ENCODE results near the gene PCID2.

The PCID2 gene

DNA sequence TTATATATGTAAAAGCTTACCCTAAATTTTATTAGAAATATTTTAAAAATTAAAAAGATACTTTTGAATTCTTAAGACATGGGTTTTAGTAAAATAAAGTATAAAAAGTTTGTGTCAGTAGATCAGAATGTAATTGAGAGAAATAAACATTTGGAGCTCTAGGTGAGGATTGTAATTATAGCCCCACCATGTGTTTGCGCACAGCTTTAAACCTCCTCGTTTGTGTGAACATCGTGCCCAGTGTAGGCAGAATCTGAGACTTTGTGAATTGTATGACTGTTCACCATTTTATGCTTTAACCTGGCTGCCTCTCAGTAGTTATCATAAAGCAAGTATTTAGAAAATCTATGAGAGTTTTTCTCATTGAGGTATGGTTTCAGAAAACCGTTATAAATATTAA is 30.1 kb upstream of the PCID2 start:
- no peak for TF ChIP-seq CTCF (IDR thresholded peaks at IDR 0.05; ENCODE audit: low read depth, low read length)
- DNase-seq (ENCODE audit: extremely low read depth, low read depth), result no peak

DNA sequence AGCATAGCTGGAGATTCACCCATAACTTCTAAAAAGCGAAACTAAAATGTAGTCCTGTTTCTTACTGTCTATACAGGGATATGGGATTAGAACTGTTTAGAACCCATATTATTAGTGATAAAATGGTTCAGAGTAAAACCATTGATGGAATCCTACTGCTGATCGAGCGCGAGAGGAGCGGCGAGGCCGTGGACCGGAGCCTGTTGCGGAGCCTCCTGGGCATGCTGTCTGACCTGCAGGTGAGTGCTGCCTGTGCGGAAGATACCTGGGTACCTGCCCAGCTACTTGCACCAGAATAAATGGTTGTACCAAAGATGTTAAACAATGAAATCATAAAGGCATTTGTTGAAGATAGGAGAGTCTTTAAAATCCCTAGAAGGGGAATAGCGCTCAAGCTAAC is 24.6 kb upstream of the PCID2 start:
- DNase-seq (ENCODE audit: extremely low read depth, low read depth), result no peak
- TF ChIP-seq CTCF (IDR thresholded peaks at IDR 0.05; ENCODE audit: low read depth, low read length), result no peak

DNA sequence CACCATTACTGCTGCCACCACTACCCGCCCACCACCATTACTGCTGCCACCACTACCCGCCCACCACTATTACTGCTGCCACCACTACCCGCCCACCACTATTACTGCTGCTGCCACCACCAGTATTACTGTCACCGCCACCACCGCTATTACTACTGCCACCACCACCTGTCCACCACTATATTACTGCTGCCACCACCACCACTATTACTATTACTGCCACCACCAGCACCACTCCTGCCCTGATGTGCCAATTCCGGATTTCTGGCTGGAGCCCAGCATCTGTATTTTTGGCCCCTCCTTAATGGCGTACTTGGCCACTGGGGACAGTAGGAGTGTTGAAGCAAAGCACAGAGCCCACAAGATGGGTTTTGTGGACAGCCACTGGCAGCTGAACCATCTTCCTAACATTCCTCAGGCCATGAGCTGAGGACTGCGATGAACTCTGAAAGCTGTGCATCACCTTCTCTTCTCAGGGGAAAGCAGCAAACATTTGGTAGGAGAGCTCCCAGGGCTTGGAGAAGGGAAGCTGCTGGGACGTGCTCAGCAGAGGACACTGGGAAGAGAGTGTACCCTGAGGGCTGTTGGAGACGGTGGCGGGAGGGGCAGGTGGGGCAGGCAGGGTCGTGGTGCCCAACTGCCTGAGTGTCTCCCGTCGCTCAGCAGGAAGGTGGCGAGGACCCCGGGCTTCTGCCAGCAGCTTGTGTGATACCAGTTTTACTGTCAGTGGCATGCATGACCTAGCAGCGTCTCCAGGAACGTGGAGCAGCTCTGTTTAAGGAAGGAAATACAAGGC is 23.9 kb upstream of the PCID2 start:
- TF ChIP-seq CTCF (IDR thresholded peaks at IDR 0.05; ENCODE audit: low read depth, low read length), result no peak
- DNase-seq (ENCODE audit: extremely low read depth, low read depth), result no peak

GRCh38 chr13:113231306-113232207 is 23.1 kb upstream of the PCID2 start:
- DNase-seq (ENCODE audit: extremely low read depth, low read depth), result no peak
- TF ChIP-seq CTCF (IDR thresholded peaks at IDR 0.05; ENCODE audit: low read depth, low read length), result no peak

- no peak for TF ChIP-seq CTCF (IDR thresholded peaks at IDR 0.05; ENCODE audit: low read depth, low read length)
- no peak for DNase-seq (ENCODE audit: extremely low read depth, low read depth)
These were observed 21.3 kb upstream of the PCID2 start for GRCh38 chr13:113229791-113230190.

- no peak for DNase-seq (ENCODE audit: extremely low read depth, low read depth)
- TF ChIP-seq CTCF (IDR thresholded peaks at IDR 0.05; ENCODE audit: low read depth, low read length), result no peak
These were observed 20.7 kb upstream of the PCID2 start for GRCh38 chr13:113229161-113229560.

- DNase-seq (ENCODE audit: extremely low read depth, low read depth), result no peak
- no peak for TF ChIP-seq CTCF (IDR thresholded peaks at IDR 0.05; ENCODE audit: low read depth, low read length)
These were observed 18.5 kb upstream of the PCID2 start for GRCh38 chr13:113226873-113227450.
